GM21723 (cell line): Measurements from ENCODE around the gene OR10C1.
"Not testable (repeated sequence)": the region's sequence is repeated elsewhere in the genome, so short reads cannot be mapped to it uniquely, and the experiment has no call there.

Experiments used
- ATAC-seq: cut with Tn5 transposase; IDR thresholded peaks from one replicate; pipeline ENCODE4 v1.9.1; 2021; ENCODE audit warnings: mild to moderate bottlenecking, moderate library complexity; ENCODE audit not compliant: unreplicated experiment

OR10C1 gene, protein sequence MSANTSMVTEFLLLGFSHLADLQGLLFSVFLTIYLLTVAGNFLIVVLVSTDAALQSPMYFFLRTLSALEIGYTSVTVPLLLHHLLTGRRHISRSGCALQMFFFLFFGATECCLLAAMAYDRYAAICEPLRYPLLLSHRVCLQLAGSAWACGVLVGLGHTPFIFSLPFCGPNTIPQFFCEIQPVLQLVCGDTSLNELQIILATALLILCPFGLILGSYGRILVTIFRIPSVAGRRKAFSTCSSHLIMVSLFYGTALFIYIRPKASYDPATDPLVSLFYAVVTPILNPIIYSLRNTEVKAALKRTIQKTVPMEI

DNA sequence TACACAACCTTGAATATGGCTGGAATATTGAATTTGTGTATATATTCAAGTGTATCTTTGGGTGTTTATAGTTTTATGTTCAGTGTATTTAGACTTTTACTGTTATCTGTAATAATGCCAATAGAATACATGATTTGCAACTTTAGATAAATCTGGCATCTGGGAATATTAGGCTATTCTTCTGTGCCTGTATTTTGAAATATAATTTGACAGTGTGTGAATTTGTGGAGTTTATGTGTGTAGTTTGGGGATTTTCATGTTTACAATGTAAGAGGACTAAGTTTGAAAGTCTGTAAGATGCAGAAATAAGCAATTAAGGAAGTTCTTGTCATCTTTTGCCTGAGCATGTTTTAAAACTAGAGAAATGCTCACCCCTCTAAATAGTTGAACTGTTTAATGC lies at the start of gene OR10C1:
OR10C1 (plus strand) TSS at position 301 of the 400 bp plus-strand sequence. CDS start 710 bp downstream, outside the sequence.
- no peak for ATAC-seq

DNA sequence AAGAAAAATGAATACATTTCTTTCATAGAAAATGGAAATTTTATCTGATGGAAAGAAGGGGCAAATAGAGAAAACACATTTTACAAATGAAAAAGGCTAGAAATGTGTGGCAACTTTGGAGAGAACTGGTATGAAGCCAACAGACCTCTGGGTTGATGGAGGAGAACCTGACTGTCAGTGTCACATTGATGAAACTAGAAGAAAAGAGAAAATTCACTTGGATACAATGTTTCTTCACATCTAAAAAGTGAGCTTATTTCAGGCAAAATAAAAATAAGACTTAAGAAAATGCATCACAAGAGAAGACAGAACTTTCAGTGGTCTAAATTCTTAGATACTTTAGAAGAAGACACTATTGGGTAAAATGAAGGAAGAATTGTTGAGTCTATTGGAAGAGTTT lies 43.8 kb upstream of the OR10C1 start, which contains the start of gene OR12D2:
OR12D2 (plus strand) TSS at position 301 of the 400 bp plus-strand sequence. CDS start 1,069 bp downstream, outside the sequence.
- ATAC-seq, result no peak

DNA sequence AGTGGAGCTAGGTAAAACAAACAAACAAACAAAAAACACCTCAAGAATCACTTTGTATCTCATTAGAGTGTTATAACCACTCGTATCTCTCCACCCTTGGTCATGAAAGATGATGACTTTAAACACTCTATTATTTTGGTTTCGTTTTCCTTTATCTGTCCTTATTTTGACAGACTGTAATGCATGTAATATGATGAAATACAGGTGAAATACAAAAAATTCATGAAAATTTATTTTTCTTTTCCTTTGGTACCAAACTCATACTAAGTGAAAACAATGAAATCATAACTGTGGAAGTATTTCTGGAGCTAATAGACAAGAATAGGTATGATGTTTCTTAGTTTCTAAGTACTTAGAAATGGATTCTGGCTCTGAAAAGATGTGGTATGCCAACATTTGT lies 39.6 kb upstream of the OR10C1 start:
- no peak for ATAC-seq

DNA sequence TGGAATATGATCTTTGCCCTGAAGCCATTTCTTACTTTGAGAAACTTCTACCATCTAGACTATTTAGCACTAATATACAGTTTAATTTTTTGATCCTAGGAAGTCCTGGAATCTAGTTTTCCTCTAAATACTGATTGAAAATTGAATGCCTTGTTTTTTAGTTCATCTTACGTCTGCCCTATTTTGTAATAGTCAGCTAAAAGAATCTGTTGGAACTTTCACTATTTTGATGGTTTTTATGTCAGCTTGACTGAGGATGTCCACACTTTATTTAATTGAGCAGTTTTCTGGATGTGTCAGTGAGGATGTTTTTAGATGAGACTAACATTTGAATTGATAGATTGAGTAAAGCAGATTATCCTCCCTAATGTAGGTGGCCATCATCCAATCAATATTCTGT lies 35.3 kb upstream of the OR10C1 start:
- no peak for ATAC-seq

DNA sequence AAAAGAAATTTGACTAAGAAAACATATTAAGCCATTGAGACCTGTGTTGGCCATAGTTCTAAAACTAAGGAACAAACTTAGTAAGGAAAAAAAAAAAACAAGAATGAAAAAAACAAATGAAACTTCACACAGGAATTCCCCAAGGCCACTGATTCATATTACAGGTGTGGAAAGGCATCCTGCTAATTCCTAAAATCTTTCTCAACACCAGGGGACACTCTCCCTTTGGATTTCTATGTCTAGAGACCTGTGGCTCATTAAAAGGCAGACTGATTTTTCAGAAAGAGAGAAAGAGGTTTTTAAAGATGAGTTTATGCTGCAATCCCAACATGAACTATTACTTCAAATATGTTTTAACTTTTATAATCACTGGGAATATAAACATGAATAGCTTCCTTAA lies 24.5 kb upstream of the OR10C1 start, which contains the start of gene OR12D1:
OR12D1 (plus strand) TSS at position 341 of the 400 bp plus-strand sequence.
- no peak for ATAC-seq

DNA sequence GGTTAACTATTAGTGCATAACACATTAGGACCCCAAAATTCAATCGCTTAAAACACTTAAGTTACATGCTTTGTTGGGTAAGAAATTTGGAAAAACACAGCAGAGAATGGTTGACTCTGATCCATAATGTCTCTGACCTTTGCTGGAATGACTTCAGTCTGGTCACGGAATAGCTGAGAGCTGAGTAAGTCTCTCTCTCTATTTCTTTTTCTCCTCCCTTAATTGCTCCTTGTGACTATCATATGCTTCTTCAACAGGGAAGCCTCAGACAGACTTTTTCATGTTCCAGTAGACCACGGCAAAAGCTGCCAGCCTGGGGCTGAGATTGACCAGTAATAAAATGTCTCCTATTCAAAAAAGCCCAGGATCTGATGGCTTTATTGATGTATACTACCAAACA lies 19.6 kb upstream of the OR10C1 start:
- ATAC-seq, result no peak

DNA sequence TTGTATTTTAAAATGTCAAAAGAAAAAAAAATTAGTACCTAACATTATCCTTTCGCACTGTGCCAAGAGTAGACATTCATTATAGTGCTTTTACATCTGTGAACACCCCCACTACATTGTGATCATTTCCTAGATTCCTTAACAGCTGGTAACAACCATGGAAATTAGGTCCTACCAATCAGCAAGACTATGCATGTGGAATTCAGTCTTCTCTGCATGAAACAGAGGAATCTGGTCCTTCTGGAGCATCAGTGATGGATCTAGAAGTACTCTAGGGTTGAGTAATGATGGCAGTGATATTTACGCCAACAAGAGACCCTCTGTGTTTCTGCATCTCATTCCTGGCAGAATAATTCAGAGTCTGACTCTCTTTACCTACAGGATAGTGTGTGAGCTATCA lies 14.9 kb upstream of the OR10C1 start:
- no peak for ATAC-seq

DNA sequence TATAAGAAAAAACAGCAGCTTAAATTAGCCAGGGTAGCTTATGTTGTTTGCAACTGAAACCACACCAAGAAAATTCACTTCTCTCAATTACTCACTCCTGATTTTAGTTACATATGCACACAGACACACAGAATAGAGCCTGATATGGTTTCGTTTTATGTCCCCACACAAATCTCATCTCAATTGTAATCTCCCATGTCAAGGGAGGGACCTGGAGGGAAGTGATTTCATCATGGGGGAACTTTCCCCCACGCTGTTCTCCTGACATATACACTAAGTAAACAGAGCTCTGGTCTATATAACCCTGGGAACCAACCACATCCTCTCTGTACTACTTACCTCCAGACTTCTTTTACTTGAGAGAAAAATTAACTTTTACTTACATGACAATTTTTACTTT lies 14.5 kb upstream of the OR10C1 start:
- no peak for ATAC-seq

DNA sequence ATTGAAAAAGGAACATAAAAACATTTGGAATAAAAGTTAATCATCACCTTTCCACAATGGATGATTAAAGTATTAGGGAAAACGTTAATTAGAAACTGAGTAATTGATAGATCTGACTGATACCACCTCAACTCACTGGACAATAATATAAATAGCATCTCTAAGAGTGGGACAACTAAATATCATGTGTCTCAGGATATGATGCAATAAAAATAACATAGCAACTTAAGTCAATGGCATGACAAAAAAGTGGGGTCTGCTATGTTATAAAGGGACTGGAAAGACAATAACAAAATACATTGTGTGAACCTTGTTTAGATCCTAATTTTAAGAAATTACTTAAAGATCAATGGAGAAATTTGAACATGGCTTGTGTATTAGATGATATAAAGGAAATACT lies 14.0 kb upstream of the OR10C1 start:
- no peak for ATAC-seq

DNA sequence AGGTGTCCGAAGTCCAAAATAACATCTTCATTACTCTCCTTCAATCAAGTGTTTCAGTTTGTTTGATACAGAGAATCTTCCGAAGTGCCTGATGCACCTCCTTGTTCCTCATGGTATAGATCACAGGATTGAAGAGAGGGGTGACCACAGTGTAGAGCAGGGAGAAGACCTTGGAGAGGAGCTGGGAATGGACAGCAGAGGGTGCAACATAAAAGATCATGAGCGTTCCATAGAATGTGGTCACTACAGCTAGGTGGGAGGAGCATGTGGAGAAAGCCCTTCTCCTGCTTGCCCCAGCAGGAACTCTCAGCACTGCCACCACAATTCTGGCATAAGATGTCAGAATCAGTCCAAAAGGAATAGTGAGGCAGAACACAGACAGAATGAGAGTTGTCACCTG lies 12.5 kb upstream of the OR10C1 start:
- ATAC-seq, result no peak

DNA sequence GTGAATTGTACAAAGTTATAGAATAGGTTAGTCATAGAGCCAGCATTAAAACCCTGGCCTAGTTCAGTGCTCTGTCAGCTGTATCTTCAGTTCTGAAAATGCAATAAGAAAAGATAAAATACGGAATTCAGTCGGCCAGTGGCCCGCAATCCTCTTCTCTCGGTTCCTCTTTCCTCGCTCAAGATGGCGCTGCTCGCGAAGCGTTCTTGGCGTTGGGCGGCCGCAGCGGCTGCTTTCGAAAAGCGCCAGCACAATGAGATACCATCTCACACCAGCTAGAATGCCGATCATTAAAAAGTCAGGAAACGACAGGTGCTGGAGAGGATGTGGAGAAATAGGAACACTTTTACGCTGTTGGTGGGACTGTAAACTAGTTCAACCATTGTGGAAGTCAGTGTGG lies 2.4 kb upstream of the OR10C1 start:
- not testable (repeated sequence) for ATAC-seq

DNA sequence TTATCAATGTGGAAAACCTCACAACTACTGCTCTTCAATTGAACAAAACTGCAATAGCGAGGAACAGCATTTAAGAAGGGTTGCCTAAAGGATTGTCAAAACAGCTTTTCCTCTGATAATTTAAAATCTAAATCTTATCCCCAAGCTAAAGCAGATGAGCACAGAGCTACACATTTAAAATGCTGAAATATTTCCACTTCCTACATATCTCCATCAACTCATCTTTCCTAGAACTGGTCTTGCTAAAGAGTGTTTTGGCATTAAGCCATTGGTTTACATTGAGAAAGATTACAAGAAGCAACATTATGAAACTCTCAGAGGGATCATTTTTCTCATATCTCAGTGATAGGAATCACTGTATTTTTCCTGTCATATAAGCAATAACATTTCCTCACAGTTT lies 3.6 kb downstream of the OR10C1 start:
- ATAC-seq, result no peak

DNA sequence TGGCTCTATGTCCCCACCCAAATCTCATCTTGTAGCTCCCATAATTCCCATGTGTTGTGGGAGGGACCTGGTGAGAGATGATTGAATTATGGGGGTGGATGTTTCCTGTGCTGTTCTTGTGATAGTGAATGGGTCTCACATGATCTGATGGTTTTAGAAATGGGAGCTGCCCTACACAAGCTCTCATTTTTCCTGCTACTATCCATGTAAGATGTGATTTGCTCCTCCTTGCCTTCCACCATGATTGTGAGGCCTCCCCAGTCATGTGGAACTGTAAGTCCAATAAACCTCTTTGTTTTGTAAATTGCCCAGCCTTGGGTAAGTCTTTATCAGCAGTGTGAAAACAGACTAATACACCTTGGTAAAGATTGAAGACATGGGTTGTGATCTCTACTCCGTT lies 4.9 kb downstream of the OR10C1 start:
- ATAC-seq, result not testable (repeated sequence)

DNA sequence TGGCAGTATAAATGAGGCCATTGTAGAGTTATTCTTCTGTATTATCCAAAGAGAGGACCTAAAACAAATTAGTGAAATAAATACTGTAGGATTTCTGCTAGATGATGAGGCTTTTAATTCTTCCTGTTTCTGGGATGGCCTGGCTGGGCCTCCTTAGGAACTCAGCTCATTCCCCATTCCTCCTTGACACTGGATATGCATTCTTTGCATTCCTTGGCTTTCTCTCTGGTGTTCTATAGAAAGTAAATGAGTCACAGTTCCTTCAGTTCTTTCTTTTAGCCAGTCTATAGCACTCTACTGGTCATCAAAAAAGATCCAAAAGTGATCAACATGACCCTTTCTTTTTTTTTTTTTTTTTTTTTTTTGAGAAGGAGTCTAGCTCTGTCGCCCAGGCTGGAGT lies 8.6 kb downstream of the OR10C1 start:
- ATAC-seq, result no peak

DNA sequence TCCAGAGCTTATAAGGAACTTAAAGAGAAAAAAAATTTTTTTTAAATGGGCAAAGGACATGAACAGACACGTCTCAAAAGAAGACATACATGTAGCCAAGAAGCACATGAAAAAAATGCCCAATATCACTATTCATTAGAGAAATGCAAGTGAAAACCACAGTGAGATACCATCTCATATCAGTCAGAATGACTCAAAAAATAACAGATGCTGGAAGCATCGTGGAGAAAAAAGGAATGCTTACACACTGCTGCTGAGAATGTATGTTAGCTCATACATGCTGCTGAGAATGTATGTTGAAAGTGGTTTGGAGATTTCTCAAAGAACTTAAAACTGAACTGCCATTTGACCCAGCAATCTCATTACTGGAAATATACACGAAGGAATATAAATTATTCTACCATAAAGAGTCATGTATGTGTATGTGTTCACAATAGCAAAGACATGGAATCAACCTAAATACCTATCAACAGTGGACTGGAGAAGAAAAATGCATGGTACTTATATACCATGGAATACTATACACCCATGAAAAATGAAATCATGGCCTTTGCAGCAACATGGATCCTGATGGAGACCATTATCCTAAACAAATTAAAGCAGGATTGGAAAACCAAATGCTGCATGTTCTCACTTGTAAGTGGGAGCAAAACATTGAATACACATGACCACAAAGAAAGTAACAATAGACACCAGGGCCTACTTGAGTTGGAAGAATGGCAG lies 12.5 kb downstream of the OR10C1 start:
- no peak for ATAC-seq

DNA sequence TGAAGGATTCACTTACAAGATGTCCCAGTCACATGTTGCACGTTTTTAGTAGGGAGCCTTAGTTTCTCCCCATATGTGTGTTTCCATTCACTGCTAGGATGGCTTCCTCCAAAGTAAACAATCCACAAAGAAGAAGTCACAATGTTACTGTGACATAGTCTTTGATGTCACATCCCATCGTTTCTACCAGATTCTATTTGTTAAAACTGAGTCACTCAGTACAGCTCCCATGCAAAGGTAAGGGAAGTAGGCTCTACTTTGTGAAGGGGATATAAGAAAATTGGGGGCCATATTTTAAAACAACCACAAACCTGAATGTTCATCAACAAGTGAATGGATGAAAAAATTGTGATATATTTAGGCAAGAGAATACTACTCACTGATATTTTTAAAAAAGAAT lies 17.9 kb downstream of the OR10C1 start, which contains the start of the genes OR11A1 and OR2H1:
OR11A1 (minus strand) TSS at position 101 of the 400 bp plus-strand sequence. CDS start 29,430 bp downstream, outside the sequence.
OR2H1 (plus strand) TSS at position 185 of the 400 bp plus-strand sequence. CDS start 4,615 bp downstream, outside the sequence.
- no peak for ATAC-seq

DNA sequence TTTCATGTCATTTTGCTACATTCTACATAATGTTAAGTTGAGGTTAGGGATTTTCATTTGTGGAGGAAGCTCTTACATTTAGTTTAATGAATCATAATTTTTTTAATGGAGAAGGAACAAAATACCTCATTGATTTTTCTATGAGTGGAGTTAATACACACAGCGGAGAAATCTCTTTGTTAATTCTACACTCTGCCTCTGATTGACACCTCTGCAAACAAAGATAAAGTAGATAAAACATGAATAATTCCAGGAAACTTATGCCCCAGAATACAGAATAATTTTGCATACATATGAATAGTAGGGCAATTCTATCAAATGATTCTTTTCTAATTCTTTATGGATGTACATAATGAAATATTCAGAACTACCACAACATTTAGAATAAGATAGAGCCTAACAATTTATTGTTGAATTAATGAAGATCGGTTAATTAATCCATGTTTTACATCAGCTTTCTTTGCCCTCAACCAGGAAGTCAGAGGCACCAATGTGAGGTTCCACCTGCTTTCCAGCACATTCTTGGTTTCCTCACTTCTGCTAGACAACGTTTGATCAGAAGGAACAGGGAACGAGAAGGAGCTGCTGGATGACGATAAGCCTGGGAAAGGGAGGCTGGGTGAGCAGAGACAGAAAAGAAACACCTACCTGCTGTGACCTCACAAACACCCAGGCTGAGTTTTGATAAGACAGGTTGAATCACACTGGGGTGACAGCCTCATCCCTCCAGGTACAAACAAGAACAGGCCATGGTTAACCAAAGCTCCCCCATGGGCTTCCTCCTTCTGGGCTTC lies 22.1 kb downstream of the OR10C1 start:
- ATAC-seq, result no peak

DNA sequence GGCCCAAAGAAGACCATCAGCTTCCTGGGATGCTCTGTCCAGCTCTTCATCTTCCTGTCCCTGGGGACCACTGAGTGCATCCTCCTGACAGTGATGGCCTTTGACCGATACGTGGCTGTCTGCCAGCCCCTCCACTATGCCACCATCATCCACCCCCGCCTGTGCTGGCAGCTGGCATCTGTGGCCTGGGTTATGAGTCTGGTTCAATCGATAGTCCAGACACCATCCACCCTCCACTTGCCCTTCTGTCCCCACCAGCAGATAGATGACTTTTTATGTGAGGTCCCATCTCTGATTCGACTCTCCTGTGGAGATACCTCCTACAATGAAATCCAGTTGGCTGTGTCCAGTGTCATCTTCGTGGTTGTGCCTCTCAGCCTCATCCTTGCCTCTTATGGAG lies 22.9 kb downstream of the OR10C1 start:
- no peak for ATAC-seq

DNA sequence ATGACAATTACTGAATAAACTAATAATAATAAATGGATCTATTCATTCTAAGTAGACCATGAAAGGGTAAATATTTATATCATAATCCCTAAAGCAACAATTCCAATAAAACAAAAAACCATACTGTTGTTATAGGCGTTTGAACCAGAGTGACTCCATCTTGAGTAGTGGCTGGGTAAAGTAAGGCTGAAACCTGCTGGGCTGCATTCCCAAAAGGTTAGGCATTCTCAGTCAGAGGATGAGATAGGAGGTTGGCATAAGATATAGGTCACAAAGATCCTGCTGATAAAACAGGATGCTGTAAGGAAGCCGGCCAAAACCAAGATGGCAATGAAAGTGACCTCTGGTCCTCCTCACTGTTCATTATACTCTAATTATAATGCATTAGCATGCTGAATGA lies 26.2 kb downstream of the OR10C1 start:
- ATAC-seq, result no peak

DNA sequence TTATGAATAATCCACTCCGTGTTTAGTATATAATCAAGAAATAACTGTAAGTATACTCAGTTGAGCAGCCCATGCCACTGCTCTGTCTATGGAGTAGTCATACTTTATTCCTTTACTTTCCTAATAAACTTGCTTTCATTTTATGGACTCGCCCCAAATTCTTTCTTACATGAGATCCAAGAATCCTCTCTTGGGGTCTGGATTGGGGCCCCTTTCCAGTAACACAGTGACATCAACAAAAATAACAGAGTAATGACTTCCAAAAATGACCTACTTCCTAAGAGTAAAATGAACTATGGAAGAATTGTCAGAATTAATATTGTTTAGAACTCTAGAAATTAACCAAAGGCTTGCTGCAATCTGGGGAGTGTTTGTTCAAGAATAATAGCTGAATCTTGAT lies 26.7 kb downstream of the OR10C1 start:
- ATAC-seq, result no peak

DNA sequence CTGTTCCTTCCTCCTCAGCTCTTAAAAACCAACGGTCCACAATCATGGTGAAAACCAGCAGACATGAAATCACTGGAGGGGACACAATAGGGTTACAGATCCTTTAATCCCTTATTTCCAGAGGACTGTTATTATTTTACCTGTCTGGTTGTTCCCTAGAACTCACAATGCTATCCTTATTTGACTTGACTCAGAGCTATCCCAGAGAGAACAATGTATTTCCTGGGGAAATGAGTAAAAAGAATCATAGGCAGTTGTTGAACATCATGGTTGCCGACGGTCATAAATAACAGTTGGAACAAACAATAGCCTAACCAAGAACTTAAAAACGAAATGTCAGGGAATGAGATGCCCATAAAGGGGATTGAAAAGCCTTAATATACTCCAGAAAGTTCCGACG lies 27.1 kb downstream of the OR10C1 start:
- no peak for ATAC-seq
